NCI-H1105 treated with DMSO at 0.1 percent for 48 hours (cell line): ENCODE data around the gene PSTK.

Source experiments
- DNase-seq: peaks from one replicate; lab custom pipeline; 2025; lab: John Stamatoyannopoulos, UW

PSTK gene

DNA sequence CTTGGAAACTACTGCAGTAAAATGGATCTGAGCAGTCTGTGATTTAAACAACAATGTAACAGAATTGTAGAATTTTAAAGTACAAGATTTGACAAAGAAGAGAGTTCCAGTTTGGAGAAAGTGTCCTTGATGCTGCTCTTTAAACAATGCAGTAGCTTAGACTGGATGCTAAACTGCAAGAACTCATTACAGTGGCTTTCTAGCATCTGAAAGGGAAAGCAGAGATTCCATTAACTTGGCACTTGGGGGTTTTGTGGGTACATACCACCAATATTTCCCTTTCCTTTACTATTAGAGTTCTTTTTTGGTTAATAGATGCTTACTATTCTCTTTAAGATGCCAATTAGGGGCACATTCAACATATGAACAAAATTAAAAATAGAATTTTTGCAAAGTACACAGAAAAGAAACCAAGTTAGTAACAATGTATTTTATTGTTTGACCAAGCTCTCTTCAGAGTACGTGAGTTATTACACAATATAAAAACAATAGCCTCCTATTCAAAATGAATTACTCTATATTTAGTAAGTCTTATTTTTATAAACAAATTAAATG lies 11.9 kb downstream of the PSTK start:
- DNase-seq, result no peak

DNA sequence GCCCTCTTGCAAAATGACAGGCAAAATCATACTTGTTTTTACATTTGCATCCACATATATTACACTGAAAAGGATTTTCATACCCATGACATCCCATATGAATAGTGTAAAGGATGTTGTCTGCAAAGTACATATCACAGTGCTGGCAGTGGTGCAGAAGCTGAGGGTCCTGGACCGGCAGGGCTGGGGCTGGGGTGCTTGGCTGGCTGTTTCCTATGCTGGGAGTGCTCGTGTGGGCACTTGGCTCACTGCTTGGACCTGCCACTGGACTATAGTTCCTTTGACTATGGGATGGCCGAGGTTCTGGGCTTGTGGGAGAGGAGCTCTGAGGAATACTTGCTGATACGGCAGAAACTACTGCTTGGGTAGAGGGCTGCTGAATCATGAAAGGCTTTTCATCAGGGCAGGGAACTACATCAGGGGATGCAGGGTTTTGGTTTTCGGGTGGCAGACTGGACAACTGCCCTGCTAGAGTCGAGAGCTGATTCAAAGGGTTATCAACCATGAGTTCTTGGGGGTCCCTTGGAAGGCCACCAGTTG lies 13.7 kb downstream of the PSTK start:
- DNase-seq, result no peak

DNA sequence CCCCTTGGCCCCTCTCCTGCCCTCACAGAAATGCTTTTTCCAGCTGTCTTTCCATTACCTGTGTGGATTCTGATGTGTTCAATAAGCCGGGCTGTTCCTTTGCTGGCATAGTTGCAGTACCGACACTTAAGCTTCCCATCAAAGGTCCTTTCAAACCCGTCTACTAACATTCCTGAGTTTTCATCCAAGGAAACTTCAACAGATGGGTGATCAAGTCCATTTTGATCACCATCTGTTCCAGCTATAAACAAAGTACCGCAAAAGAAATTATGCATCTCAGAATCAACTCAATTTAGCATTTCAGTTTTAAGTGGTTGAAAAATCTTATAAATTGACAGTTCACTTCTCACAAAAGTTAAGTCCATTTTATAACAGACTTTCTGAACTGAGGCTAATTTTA lies 15.7 kb downstream of the PSTK start:
- DNase-seq, result no peak

DNA sequence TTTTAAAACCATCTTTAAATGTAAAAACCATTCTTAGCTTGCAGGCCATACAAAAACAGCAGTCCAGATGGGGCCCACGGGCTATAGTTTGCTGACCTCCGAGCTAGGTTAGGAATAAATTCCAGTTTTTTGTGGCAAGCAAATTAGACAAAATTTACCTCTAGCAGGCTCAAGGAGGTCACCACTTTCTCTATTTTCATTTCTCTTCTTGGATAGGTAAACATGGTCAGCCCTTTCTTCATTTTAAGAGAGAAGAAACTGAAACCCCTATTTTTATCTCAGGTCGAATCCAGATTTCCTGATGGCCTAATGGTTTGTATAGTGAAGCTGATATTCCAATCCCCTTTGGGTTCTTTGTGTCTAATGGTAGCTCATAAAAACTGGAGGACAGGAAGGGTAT lies 17.7 kb downstream of the PSTK start:
- no peak for DNase-seq

DNA sequence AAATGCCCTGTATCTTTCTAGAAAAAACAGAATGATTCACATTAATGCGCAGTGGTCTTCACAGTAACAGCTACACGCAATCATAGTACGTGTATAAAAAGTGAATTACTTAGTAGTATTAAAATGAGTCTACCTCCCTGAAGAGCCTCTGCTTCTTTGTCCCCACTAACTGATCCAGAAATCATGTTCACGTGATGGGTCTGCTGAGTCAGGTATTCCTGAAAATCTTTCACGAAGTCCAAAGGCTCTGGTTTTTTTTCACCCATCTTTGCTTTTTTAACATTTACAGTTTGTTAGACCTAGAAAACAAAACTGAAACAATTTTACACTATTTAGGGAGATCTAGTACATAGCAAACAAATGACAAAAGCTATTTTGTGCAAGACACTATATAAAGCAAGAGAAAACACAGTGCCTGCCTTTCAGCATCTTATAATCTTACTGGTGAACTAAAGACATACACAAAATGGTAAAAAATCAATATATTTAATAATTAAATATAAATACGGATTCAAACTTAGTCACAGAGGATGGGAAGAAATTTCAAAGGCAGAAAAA lies 18.2 kb downstream of the PSTK start:
- no peak for DNase-seq

DNA sequence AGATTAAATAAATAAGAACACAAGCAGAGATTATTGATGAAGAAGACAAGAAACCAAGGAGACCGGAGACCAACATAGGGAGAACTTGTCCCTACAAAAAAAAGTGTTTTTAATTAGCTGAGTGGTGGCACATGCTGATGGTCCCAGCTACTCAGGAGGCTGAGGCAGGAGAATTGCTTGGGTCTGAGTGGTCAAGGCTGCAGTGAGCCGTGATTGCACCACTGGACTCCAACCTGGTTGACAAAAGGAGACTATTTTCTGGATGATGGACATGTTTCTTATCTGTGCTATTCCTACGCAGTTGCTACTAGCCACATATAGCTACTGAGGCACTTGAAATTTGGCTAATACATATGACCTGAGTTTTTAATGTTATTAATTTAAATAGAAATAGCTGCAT lies 18.7 kb downstream of the PSTK start:
- DNase-seq, result no peak

DNA sequence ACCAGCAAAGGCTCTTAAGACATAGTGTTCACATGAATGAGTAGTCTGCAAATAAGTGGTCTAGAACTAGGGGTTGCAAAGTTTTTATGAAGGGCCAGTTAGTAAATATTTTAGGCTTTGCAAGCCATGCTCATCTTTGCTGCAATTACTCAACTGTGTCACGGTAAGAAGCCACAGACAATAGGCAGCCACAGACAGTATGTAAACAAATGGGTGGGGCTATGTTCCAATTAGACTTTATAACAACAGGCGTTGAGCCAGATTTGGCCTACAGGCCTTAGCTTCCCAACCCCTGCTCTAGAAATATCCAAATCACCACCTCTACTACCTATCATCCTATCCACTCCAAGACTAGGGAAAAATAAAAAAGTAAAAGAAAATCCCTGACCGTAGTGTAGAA lies 19.1 kb downstream of the PSTK start:
- peak; percentile 25 for DNase-seq

DNA sequence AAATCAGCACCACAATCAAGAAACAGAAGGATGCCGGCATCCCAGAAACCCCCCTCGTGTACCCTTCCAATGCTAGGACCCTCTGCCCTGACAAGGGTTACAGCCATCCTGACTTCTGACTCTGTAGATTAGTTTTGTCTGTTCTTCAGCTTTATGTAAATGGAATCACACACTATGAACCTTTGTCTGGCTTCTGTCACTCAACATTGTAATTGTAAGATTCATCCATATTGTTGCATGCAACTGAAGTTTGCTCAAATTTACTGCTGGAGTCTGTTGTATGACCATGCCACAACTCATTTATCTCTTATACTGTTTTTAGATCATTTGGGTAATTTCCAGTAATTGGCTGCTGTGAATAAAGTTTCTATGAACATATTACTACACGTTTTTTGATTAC lies 20.0 kb downstream of the PSTK start:
- DNase-seq, result no peak

DNA sequence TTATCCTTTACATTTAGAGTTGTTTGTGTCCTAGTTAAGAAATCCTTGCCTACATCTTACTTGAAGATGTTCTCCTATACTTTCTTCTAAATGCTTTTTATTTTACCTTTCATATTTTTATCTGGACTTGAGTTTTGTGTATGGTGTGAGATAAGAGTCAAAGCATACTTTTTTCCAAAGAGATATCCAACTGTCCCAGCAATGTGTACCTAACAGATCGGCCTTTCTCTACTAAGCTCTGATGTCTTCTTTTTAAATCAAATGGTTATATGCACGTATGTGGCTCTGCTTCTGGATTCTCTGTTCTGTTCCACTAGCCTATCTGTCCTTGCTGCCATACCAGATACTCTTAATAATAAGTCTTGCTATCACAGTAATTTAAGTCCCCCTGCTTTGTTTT lies 21.2 kb downstream of the PSTK start:
- no peak for DNase-seq

DNA sequence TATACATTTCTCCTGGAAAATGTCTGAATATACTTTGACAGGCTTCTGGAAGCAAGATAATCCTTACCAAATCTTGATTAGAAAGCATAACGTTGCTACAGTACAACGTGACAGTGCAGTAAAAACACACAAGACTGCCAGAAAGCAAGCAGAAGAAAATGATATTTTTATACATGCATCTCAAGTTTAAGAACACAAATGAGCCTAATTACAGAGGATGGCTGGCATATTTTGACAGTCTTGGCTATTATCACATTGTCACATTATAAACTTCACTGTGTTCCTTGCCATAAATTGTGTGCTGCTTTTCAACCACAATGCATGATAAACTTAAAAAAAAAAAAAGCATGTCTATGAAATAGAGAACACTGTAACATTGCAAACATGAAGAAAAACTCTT lies 24.1 kb downstream of the PSTK start:
- DNase-seq, result no peak

DNA sequence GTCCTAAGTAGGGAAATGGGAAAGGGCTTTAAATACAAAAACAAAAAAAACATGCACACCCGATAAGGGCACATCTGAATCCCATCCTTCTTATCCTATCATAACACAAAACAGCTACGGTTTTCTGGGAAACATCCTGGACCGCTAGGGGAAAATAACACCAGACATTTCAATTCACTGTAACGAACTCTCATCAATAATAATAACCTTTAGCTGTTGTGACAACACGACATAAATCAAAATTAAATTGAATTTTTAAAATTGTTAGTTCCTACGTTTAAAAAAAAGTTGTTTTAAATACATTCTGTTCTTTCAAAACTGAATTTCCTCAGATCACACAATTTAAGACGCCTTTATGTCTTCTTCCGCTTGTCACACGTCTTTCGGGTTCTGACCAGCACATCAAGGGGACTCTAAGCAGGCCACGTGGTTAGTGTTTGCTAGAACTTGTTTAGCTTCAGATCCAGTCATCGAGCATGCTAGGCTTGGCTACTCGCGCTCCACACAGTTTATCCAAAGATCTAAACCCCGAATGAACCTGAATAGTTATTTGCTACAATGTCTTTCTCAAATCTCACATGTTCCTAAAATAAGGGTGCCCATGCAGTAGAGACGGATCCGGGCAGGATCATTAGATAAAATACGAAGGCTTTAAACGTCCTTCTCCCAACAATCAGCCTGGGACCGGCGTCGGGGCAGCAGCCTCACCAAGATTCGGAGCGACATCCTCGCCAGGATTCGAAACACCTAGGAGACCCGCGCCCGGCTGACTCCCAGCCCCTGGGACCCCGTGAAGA lies 27.6 kb downstream of the PSTK start:
- no peak for DNase-seq

DNA sequence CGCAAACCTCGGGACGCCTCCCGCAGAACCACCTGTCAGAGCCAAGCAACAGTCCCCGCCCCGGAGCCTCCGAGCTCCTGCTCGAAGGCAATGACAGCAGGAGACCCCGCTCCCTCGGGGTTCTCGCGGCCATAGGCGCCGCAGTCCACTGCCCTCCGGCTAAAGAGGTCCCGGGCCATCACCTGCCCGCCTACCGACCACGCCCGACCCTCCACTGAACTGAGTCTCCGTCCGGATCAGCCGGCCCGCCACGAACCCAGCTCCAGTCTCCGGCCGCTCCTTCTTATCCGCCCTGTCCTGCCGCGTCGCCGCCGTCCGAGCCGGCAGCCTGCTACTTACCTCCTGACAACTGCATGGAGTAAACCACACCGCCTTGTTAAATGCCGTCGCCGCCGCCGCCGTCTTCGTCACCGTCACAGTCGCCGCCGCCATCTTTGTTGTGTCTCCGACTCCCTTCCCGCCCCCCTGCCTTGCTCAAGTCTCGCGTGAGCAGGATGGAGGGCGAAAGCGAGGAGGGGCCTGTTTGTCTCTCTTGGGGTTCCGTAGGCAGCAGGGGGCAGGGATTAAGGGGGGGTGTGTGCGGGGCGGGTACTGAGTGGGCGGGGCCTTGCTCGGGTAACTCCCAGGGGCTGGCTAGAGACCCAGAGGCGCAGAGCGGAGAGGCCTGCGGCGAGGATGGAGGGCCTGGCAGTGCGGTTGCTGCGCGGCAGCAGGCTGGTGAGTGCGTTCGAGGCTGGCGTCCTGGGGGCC lies 28.3 kb downstream of the PSTK start, which contains the start of the genes ACADSB and IKZF5:
TSS of gene ACADSB (plus strand) at position 652 of the 750 bp plus-strand sequence. CDS start at position 676, 24 bp downstream.
TSS of gene IKZF5 (minus strand) at position 441 of the 750 bp plus-strand sequence. CDS start 10,170 bp downstream, outside the sequence.
- peak; percentile 86 for DNase-seq

DNA sequence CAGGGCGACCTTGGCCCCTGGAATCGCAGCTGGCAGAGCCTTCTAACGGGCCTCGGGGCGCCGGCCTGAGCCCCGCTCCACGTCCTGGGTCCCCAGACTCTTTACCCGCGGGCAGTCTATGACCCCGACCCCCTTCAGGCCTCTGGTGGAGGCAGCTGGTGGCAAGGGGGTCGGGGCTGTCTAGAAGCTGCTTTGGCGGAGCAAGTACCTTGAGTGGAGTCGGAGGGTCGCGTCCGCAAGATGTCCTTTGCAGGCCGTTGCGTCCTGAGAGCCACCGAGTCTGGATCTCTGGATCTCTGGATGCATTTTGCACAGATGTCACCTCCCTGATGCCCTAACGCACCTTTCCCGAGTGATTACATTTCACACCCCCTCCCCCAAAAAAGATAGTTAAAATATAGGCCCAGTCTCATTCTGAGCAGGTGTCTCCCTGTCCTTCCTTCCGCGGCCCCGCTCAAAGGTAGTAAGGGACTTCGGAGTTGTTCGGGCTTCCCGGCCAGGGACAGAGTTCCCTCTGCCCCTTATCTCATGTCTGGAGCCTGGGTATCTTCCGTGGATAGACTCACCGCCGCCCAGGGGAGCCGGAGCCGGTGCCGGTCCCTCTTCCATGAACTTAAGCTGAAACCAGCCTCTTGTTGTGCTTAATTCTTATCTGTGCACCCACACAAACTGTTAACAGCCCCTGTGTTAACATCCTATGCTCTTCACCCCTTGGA lies 29.1 kb downstream of the PSTK start:
- DNase-seq, result peak; percentile 17

DNA sequence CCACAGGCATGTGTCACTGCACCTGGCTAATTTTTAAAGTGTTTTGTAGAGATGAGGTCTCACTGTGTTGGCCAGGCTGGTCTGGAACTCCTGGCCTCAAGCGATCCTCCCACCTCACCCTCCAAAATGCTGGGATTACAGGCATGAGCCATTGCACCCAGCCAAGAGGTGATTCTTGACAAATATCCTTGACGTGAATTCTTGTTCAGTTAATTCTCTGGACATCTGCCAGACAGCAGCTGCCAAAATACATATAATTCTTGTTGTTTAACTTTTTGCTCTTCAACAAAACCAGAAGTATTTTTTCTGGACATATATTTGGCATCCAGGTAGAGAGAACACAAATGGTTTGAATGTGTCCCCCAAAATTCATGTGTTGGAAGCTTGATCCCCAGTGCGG lies 31.8 kb downstream of the PSTK start:
- DNase-seq, result no peak

DNA sequence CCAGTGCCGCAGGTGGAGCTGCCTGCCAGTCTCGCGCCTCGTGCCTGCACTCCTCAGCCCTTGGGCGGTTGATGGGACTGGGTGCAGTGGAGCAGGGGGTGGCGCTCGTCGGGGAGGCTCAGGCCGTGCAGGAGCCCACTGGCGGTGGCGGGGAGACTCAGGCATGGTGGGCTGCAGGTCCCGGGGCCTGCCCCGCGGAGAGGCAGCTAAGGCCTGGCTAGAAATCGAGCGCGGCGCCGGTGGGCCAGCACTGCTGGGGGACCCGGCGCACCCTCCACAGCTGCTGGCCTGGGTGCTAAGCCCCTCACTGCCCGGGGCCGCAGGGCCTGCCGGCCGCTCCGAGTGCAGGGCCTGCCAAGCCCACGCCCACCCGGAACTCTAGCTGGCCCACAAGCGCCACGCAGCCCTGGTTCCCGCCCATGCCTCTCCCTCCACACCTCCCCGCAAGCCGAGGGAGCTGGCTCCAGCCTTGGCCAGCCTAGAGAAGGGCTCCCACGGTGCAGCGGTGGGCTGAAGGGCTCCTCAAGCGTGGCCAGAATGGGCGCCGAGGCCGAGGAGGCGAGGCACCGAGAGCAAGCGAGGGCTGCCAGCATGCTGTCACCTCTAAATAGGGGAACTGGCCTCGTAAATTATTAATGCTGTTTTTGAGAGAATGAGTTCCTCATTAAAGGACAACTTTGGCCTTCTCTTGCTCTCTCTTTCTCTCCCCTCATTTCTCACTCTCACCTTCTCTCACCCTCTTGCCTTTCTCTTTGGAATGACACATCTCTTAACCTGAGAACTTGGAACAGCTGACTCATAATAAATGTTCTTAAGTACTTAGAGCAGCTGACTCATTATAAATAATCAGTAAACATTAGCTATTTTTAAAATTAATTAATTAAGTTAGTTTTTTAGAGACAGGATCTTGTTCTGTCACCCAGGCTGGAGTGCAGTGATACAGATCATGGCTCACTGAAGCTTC lies 33.5 kb downstream of the PSTK start:
- no peak for DNase-seq

DNA sequence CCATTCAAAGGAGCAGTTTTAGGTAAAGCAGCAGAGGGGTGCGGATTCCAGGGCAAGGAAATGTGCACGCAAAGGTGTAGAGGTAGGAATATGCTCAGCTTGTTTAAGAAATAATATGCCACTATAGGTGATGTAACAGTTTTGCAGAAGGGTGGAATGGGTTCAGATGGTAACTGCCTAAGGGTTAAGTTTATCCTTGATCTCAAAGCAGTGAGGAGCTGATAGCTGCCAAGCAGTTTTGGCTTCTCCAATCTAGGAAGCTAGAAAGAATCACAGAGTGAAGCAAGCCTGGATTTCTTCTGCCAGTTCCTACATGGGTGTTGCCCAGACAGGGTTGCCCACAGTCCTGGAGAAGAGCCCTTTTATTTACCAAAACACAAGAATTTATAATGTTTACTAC lies 34.6 kb downstream of the PSTK start:
- no peak for DNase-seq

DNA sequence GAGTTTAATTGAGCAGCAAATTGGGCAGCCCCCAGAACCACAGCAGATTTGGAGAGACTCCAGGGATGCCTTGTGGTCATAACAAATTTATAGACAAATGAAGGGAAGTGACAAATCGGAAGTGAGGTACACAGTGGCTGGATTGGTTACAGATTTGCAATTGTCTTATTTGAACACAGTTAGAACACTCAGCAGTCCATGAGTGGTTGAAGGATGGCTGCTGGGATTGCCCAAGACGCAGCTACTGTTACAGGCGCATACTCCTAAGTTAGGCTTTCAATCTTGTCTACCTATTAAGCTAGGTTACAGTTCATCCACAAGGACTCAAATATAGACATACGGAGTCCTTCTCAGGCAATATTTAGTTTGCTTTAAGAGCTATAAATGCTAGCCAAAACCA lies 36.0 kb downstream of the PSTK start:
- no peak for DNase-seq

DNA sequence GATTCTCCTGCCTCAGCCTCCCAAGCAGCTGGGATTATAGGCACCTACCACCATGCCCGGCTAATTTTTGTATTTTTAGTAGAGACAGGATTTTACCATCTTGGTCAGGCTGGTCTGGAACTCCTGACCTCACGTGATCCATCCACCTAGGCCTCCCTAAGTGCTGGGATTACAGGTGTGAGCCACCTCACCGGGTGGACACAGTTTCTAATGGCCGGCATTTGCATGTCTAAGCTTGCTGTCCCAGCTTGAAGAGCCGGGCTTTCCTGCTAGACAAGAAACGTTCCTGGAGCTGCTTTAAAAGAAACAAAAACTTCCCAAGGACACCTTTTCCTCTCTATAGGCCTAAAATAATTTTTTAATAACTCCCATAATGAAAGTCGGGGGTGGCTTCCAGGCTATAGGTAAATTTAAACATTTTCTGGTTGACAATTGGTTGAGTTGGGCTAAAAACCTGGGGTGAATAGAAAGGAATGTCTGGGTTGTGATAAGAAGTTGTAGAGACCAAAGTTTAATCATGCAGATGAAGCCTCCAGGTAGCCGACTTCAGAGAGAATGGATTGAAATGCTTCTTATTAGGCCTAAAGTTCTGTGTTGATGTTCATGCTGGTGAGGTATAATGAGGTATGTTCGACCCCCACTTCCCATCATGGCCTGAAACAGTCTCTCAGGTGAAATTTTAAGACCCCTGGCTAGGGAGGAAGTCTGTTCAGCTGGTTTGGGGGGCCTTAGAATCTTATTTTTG lies 37.4 kb downstream of the PSTK start:
- no peak for DNase-seq

DNA sequence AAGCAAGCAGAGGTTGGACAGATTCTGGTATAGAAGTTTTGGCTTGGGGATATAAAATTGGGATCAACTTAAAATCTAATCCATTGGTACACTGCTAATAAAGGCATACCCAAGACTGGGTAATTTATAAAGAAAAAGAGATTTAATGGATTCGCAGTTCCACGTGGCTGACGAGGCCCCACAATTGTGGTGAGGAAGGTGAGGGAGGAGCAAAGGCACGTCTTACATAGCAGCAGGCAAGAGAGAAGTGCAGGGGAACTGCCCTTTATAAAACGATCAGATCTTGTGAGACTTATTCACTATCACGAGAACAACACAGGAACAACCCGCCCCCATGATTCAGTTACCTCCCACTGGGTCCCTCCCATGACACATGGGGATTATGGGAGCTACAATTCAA lies 38.3 kb downstream of the PSTK start:
- no peak for DNase-seq

DNA sequence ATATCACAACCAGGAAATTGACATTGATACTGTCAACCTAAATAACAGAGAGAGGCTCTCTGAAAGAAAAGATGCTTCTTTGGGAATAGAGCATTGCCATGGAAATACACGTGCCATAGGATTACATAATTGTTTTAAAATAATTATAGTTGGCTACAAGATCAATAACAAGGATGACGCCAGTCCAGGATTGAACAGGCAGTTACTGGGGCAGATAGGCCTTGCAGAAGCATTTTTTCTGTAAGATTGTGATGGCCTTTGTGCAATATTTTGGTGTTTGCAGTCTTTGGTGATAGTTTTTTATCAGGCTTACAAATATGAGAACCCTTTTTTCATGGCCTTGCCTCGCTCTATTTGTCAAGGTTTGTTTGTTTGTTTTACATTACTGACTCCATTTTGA lies 39.1 kb downstream of the PSTK start:
- no peak for DNase-seq
